ENCODE results near the gene UBALD1.

- TF ChIP-seq POLR2AphosphoS5 (IDR thresholded peaks at IDR 0.05; ENCODE audit: borderline replicate concordance, low read depth, low read length): no peak
- no peak for TF ChIP-seq EZH2 (IDR thresholded peaks at IDR 0.05)
- no peak for TF ChIP-seq FOXP2 (optimal IDR thresholded peaks at IDR 0.05; ENCODE audit: control extremely low read depth, extremely low read length, insufficient read depth)
These were observed 17.5 kb downstream of the UBALD1 start for GRCh38 chr16:4597174-4597573.

Data from SK-N-MC (cell line).